GM23248 (cell line): ENCODE results near the gene ZNF333. TPM values are rescaled to one million over a fixed set of nuclear protein-coding genes. Genes with fewer than 3 reads are reported as not detected.

Experiments used
- DNase-seq: peaks from one replicate; pipeline ENCODE4 v3.0.0-alpha.2; 2015
- H2AFZ ChIP-seq: fragments of 200-600 bp; sonication (generic); 2 replicates; pipeline ENCODE4 v1.6.1; 2016; ENCODE audit warnings: antibody characterized with exemption
- H3F3A ChIP-seq: fragments of 200-600 bp; sonication (generic); 2 replicates; pipeline ENCODE4 v1.6.1; 2016; ENCODE audit warnings: mild to moderate bottlenecking, antibody characterized with exemption, mixed run types; ENCODE audit not compliant: insufficient read depth
- H3K27ac ChIP-seq: fragments of 200-600 bp; sonication (generic); 2 replicates; pipeline ENCODE4 v1.5.1; 2016; ENCODE audit warnings: mild to moderate bottlenecking
- H3K27me3 ChIP-seq: fragments of 200-600 bp; sonication (generic); replicated peaks from 2 replicates; pipeline ENCODE4 v1.6.1; 2016; ENCODE audit warnings: mild to moderate bottlenecking; ENCODE audit not compliant: insufficient read depth
- H3K36me3 ChIP-seq: fragments of 200-600 bp; sonication (generic); 2 replicates; pipeline ENCODE4 v1.6.1; 2016; ENCODE audit warnings: low read depth, mild to moderate bottlenecking
- H3K4me1 ChIP-seq: fragments of 200-600 bp; sonication (generic); 2 replicates; pipeline ENCODE4 v1.6.1; 2016; ENCODE audit warnings: mild to moderate bottlenecking; ENCODE audit not compliant: insufficient read depth
- H3K4me2 ChIP-seq: fragments of 200-600 bp; sonication (generic); one replicate; pipeline ENCODE4 v1.6.1; 2016; ENCODE audit warnings: mild to moderate bottlenecking; ENCODE audit not compliant: unreplicated experiment
- H3K4me3 ChIP-seq: fragments of 200-600 bp; sonication (generic); 2 replicates; pipeline ENCODE4 v1.5.1; 2016; ENCODE audit warnings: mild to moderate bottlenecking
- H3K79me2 ChIP-seq: fragments of 200-600 bp; sonication (generic); 2 replicates; pipeline ENCODE4 v1.6.1; 2016; ENCODE audit warnings: mild to moderate bottlenecking; ENCODE audit not compliant: insufficient read depth
- H3K9ac ChIP-seq: fragments of 200-600 bp; sonication (generic); 2 replicates; pipeline ENCODE4 v1.6.1; 2016; ENCODE audit warnings: mild to moderate bottlenecking
- H3K9me2 ChIP-seq: fragments of 200-600 bp; sonication (generic); 2 replicates; pipeline ENCODE4 v1.6.1; 2016; ENCODE audit warnings: mixed run types, mild to moderate bottlenecking, moderate library complexity; ENCODE audit not compliant: insufficient read depth
- H3K9me3 ChIP-seq: fragments of 200-600 bp; sonication (generic); one replicate; pipeline ENCODE4 v1.6.1; 2017; ENCODE audit warnings: low read depth
- H4K20me1 ChIP-seq: fragments of 200-600 bp; sonication (generic); 2 replicates; pipeline ENCODE4 v1.6.0; 2016; ENCODE audit not compliant: insufficient read depth
- EZH2 ChIP-seq: fragments of 200-600 bp; sonication (generic); IDR thresholded peaks from 2 replicates; pipeline ENCODE4 v1.6.1; 2018; ENCODE audit warnings: antibody characterized with exemption, mild to moderate bottlenecking; ENCODE audit not compliant: insufficient read depth, poor library complexity, severe bottlenecking
- EZH2phosphoT487 ChIP-seq: fragments of 200-600 bp; sonication (generic); IDR thresholded peaks from 2 replicates; pipeline ENCODE4 v1.6.1; 2018; ENCODE audit warnings: antibody characterized with exemption, moderate library complexity, mild to moderate bottlenecking, low read depth; ENCODE audit not compliant: insufficient read depth
- WGBS, 2 experiments: methylation state at CpG; one replicate each; pipeline ENCODE4 v1.1.6; 2015 to 2017; ENCODE audit warnings: low lambda C conversion rate in 2 of 2, low coverage in 1 of 2; ENCODE audit errors: missing lambda C conversion rate in 2 of 2; 5-methylcytosine and 5-hydroxymethylcytosine counted together
- in situ Hi-C: fragments of 300-500 bp; cut with MboI; formaldehyde crosslinking; loops from 2 replicates; pipeline ENCODE4 v1.15.0; 2020
- polyA plus RNA-seq: library from polyadenylated mRNA; unstranded; fragments of >200 nt; fragmentation: Nextera tagmentation; extraction: Ambion mirVana; gene quantifications from 2 replicates; pipeline ENCODE4 v1.2.1, GENCODE V29; 2016
- total RNA-seq: library from RNA; depleted of rRNA; stranded (reverse); fragments of >200 nt; shearing (Covaris generic); gene quantifications from 2 replicates; pipeline ENCODE4 v1.2.3, GENCODE V29; 2014

ZNF333 gene
- total and polyA plus RNA-seq, 2 experiments from 2014 or later: 10.4 to 26.3 TPM

DNA sequence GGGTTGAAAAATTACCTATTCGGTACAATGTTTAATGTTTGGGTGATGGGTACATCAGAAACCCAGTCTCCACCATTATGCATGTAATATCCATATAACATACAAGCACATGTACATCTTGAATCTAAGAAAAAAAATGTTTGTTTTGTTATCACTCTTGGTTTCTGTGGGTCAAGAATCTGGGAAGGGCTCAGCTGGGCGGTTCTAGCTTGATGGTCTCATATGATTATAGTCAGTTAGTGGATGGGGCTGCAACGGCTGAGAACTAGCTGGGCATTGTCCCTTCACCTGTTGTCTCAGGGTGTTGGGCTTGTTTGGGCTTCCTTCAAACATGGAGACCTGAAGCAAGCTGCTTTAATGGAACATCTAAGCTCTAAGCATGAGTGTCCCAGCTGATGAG is 19.9 kb upstream of the ZNF333 start:
- Histone ChIP-seq H3K79me2 (no peaks in the 10 kb centered on the region), H4K20me1 (no peaks in the 10 kb centered on the region), H3K9me2 (no peaks in the 10 kb centered on the region), H3K9ac (no peak overlapping the region), H3K36me3 (no peaks in the 10 kb centered on the region), H3K4me3 (no peak overlapping the region), H3K27me3 (no peaks in the 10 kb centered on the region), H3K27ac (no peak overlapping the region), H3K4me2 (no peak overlapping the region), H3K4me1 (no peaks in the 10 kb centered on the region), H3F3A (no peaks in the 10 kb centered on the region), H3K9me3 (no peaks in the 10 kb centered on the region), H2AFZ (no peak overlapping the region)
- in situ Hi-C loops: no loop called here
- TF ChIP-seq EZH2phosphoT487 (no peak), EZH2 (no peak)
- no peak for DNase-seq
- 13 to 20% methylated on average over 3 of the region's 3 CpGs for WGBS, 2 experiments

DNA sequence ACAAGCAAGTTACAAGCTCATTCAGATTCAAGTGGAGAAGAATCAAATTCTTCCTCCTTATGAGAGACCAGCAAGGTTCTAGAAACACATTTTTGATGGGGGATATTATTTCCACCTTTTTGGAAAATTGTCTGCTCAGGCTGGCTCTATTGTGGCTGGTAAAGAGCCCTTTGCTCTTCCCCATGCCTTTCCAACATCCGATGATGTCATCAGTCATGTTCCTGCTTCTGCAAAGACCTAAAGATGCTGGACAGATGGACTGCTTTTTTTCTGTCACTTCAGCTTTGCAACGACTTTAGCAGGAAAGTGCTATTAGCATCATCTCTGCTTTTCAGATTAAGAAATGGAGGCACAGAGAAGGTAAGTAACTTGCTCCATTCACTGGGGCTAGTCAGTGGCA is 19.4 kb upstream of the ZNF333 start:
- Histone ChIP-seq H3K27me3 (no peaks in the 10 kb centered on the region), H3K27ac (no peak overlapping the region), H3K9me3 (no peaks in the 10 kb centered on the region), H3K4me2 (no peak overlapping the region), H3K4me1 (no peaks in the 10 kb centered on the region), H2AFZ (no peak overlapping the region), H4K20me1 (no peaks in the 10 kb centered on the region), H3K4me3 (no peak overlapping the region), H3K9me2 (no peaks in the 10 kb centered on the region), H3K9ac (no peak overlapping the region), H3K79me2 (no peaks in the 10 kb centered on the region), H3F3A (no peaks in the 10 kb centered on the region), H3K36me3 (no peaks in the 10 kb centered on the region)
- no peak for TF ChIP-seq EZH2
- TF ChIP-seq EZH2phosphoT487: no peak
- in situ Hi-C loops: no loop called here
- DNase-seq: no peak
- 20 to 21% methylated on average over 2 of the region's 2 CpGs for WGBS, 2 experiments

DNA sequence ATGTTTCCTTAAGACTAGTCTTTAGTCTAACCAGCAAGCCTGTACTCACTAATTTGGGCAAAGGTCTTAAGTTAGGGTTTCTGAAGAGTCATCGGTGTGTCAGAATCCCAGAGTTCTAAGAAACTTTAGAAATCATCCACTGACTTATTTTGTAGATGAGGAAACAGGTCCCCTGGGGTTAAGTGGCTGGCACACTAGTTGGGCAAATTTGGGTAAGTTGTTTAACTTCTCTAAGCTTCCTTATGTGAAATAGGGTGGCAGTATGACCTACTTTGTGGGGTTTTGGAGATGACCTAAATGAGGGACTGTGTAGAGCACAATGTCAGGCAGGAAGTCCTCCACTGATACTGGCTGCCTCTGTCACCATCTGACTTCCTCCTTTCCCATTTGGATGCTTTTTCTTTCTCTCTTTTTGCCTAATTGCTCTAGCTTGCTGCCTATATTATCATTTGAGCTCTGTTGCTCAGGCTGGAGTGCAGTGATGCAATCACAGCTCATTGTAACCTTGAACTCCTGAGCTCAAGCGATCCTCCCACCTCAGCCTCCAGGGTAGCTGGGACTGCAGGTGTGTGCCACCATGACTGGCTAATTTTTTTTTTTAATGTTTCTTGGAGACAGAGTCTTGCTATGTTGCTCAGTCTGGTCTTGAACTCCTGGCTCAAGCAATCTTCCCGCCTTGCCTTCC is 17.5 kb upstream of the ZNF333 start:
- in situ Hi-C loops: no loop called here
- no peaks in the 10 kb centered on the region for H3K9me3 ChIP-seq
- H3K9ac ChIP-seq: no peak overlapping the region
- no peaks in the 10 kb centered on the region for H3K79me2 ChIP-seq
- H3K4me1 ChIP-seq: no peaks in the 10 kb centered on the region
- no peaks in the 10 kb centered on the region for H3K36me3 ChIP-seq
- no peak overlapping the region for H3K27ac ChIP-seq
- no peaks in the 10 kb centered on the region for H3K27me3 ChIP-seq
- H3K4me3 ChIP-seq: no peak overlapping the region
- no peaks in the 10 kb centered on the region for H3K9me2 ChIP-seq
- TF ChIP-seq EZH2 (no peak), EZH2phosphoT487 (no peak)
- H3K4me2 ChIP-seq: no peak overlapping the region
- no peak overlapping the region for H2AFZ ChIP-seq
- H3F3A ChIP-seq: no peaks in the 10 kb centered on the region
- WGBS, 2 experiments: 12 to 18% methylated on average over 3 of the region's 3 CpGs
- no peak for DNase-seq
- no peaks in the 10 kb centered on the region for H4K20me1 ChIP-seq

DNA sequence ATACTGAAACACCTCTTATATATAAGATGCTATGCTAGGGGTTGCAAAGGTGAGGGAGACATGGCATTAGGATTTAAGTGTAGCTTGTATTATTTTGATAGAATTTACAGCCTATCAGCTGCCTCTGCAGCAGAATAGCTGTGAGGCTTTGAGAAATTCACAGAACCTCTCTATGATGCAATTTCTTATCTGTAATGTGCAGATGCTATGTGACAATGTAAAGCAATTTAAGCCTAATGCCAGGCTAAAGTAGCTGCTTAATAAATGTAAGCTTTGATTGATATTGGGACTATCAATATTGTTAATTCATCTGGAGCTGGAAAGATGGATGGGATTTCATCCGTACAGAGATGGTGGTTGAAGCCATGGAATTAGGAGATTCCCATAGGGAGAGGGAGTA is 16.8 kb upstream of the ZNF333 start:
- no peak for DNase-seq
- TF ChIP-seq EZH2 (no peak), EZH2phosphoT487 (no peak)
- no peaks in the 10 kb centered on the region for H3K9me3 ChIP-seq
- H4K20me1 ChIP-seq: no peaks in the 10 kb centered on the region
- H3K4me1 ChIP-seq: no peaks in the 10 kb centered on the region
- H3K4me2 ChIP-seq: no peak overlapping the region
- WGBS, 2 experiments: 10 to 18% methylated on average over 1 of the region's 1 CpG
- in situ Hi-C loops: no loop called here
- H3K27ac ChIP-seq: no peak overlapping the region
- no peaks in the 10 kb centered on the region for H3K27me3 ChIP-seq
- H2AFZ ChIP-seq: no peak overlapping the region
- H3K4me3 ChIP-seq: no peak overlapping the region
- H3K9me2 ChIP-seq: no peaks in the 10 kb centered on the region
- no peaks in the 10 kb centered on the region for H3F3A ChIP-seq
- no peaks in the 10 kb centered on the region for H3K36me3 ChIP-seq
- H3K79me2 ChIP-seq: no peaks in the 10 kb centered on the region
- no peak overlapping the region for H3K9ac ChIP-seq

DNA sequence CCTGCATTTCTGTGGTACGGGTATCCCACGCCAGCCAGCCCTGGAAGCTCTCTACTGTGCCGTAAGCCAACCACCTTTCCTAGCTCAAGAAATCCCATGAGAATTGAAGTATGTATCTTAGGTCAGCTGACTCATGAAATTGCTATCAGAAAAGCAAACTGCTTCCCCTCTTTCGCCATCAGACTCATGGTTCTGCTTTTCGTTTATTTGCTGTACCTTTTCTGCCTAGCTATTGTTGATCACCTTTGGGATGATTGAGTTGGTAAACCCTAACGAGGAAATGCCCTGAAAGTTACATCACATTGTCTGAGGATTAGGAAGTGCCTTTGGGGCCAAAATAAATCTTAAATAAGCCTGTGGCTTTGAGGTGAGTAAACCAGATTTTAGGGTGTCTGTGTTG is 15.1 kb upstream of the ZNF333 start, which contains the start of gene ADGRE3:
ADGRE3 (minus strand) TSS at position 81 of the 400 bp plus-strand sequence; CDS start at position 7, 74 bp downstream.
- no peaks in the 10 kb centered on the region for H4K20me1 ChIP-seq
- peak; percentile 5 for DNase-seq
- H3K9me3 ChIP-seq: no peaks in the 10 kb centered on the region
- H3K27ac ChIP-seq: no peak within 1 kb of the TSS
- no peak within 1 kb of the TSS for H2AFZ ChIP-seq
- H3K36me3 ChIP-seq: no peaks in the 10 kb centered on the region
- no peak within 1 kb of the TSS for H3K9ac ChIP-seq
- no peaks in the 10 kb centered on the region for H3K9me2 ChIP-seq
- in situ Hi-C loops: no loop called here
- 45 to 52% methylated on average over 6 of the region's 6 CpGs for WGBS, 2 experiments
- no peak within 1 kb of the TSS for H3K4me3 ChIP-seq
- no peak for TF ChIP-seq EZH2
- TF ChIP-seq EZH2phosphoT487: no peak
- H3K4me1 ChIP-seq: no peaks in the 10 kb centered on the region
- H3K27me3 ChIP-seq: no peaks in the 10 kb centered on the region
- H3K4me2 ChIP-seq: no peak within 1 kb of the TSS
- H3F3A ChIP-seq: no peaks in the 10 kb centered on the region
- H3K79me2 ChIP-seq: no peaks in the 10 kb centered on the region
